Peyer's patch (tissue), 4 donors: ENCODE measurements around the gene DGKH. TPM values are rescaled to one million over a fixed set of nuclear protein-coding genes. Genes with fewer than 3 reads are reported as not detected.
"Not testable (repeated sequence)": the region's sequence is repeated elsewhere in the genome, so short reads cannot be mapped to it uniquely, and the experiment has no call there.

Experiments
- DNase-seq, 3 donors: peaks; one replicate each; pipeline ENCODE4 v3.0.0-alpha.2; 2017 to 2019
- H3K27ac ChIP-seq, 4 donors: fragments of 200-600 bp; sonication (generic); one replicate each; pipeline ENCODE4 v1.5.1; 2016 to 2019
- H3K27me3 ChIP-seq, 2 donors: fragments of 200-600 bp; sonication (generic); one replicate each; pipeline ENCODE4 v1.5.1; 2019
- H3K36me3 ChIP-seq, 3 donors: fragments of 200-600 bp; sonication (generic); one replicate each; pipeline ENCODE4 v1.5.1; 2016 to 2019
- H3K4me1 ChIP-seq, 4 donors: fragments of 200-600 bp; sonication (generic); one replicate each; pipeline ENCODE4 v1.5.1; 2016 to 2019
- H3K4me3 ChIP-seq, 4 donors: fragments of 200-600 bp; sonication (generic); 1 replicate in 3 of 4; 2 replicates in 1 of 4; pipeline ENCODE4 v1.5.1; 2016 to 2019; ENCODE audit warnings: mild to moderate bottlenecking in 1 of 4
- H3K9me3 ChIP-seq, 4 donors: fragments of 200-600 bp; sonication (generic); one replicate each; pipeline ENCODE4 v1.5.1; 2016 to 2019; ENCODE audit warnings: mild to moderate bottlenecking in 1 of 4
- CTCF ChIP-seq, 6 experiments: fragments of 450-650 bp in 4 of 6; fragments of 200-600 bp in 2 of 6; sonication (generic) in 1 of 6; IDR thresholded peaks; one replicate each; pipeline ENCODE4 v1.5.1; 2017 to 2019; ENCODE audit warnings: antibody characterized with exemption in 6 of 6, mild to moderate bottlenecking in 3 of 6, moderate library complexity in 1 of 6
- POLR2A ChIP-seq, 2 donors: fragments of 450-650 bp; IDR thresholded peaks; one replicate each; pipeline ENCODE4 v1.5.1; 2017; ENCODE audit warnings: antibody characterized with exemption in 2 of 2, mild to moderate bottlenecking in 2 of 2, moderate library complexity in 2 of 2
- total RNA-seq, 4 donors: library from RNA; depleted of rRNA; stranded (reverse); fragments of >200 nt; gene quantifications; one replicate each; pipeline ENCODE4 v1.1.0, GENCODE V29; 2016

Gene DGKH
- total RNA-seq, 4 donors from 2014 or later: 9.5 to 30.5 (median 18.8) TPM

GRCh38 chr13:42094516-42095040 is 46.1 kb downstream of the DGKH start:
- TF ChIP-seq POLR2A (IDR thresholded peaks at IDR 0.05) (no peak), CTCF (IDR thresholded peaks at IDR 0.05) (no peak)
- no peaks in the 10 kb centered on the region for H3K9me3 ChIP-seq
- H3K27ac ChIP-seq: no peak overlapping the region
- H3K27me3 ChIP-seq: no peaks in the 10 kb centered on the region
- no peak for DNase-seq
- no peaks in the 10 kb centered on the region for H3K36me3 ChIP-seq
- H3K4me1 ChIP-seq: no peaks in the 10 kb centered on the region
- H3K4me3 ChIP-seq: no peak overlapping the region

- not testable (repeated sequence) for H3K4me1 ChIP-seq, H3K36me3 ChIP-seq, H3K27me3 ChIP-seq, H3K9me3 ChIP-seq, DNase-seq, H3K27ac ChIP-seq, H3K4me3 ChIP-seq
Measured at GRCh38 chr13:42096222-42096621, 47.8 kb downstream of the DGKH start.

- TF ChIP-seq CTCF (IDR thresholded peaks at IDR 0.05) (no peak), POLR2A (IDR thresholded peaks at IDR 0.05) (no peak)
- no peak for DNase-seq
- H3K27me3 ChIP-seq: no peaks in the 10 kb centered on the region
- no peaks in the 10 kb centered on the region for H3K9me3 ChIP-seq
- no peak overlapping the region for H3K4me3 ChIP-seq
- no peak overlapping the region for H3K27ac ChIP-seq
- H3K4me1 ChIP-seq: no peaks in the 10 kb centered on the region
- H3K36me3 ChIP-seq: no peaks in the 10 kb centered on the region
Measured at GRCh38 chr13:42099962-42100675, 51.7 kb downstream of the DGKH start.

GRCh38 chr13:42100960-42101359 is 52.5 kb downstream of the DGKH start:
- no peaks in the 10 kb centered on the region for H3K27me3 ChIP-seq
- no peaks in the 10 kb centered on the region for H3K36me3 ChIP-seq
- H3K9me3 ChIP-seq: no peaks in the 10 kb centered on the region
- H3K4me1 ChIP-seq: no peaks in the 10 kb centered on the region
- TF ChIP-seq POLR2A (IDR thresholded peaks at IDR 0.05) (no peak), CTCF (IDR thresholded peaks at IDR 0.05) (no peak)
- no peak overlapping the region for H3K4me3 ChIP-seq
- no peak overlapping the region for H3K27ac ChIP-seq
- DNase-seq: no peak

- TF ChIP-seq CTCF (IDR thresholded peaks at IDR 0.05): no peak
- TF ChIP-seq POLR2A (IDR thresholded peaks at IDR 0.05): no peak
- no peaks in the 10 kb centered on the region for H3K27me3 ChIP-seq
- no peak overlapping the region for H3K27ac ChIP-seq
- no peak for DNase-seq
- no peaks in the 10 kb centered on the region for H3K4me1 ChIP-seq
- no peaks in the 10 kb centered on the region for H3K9me3 ChIP-seq
- H3K4me3 ChIP-seq: no peak overlapping the region
- no peaks in the 10 kb centered on the region for H3K36me3 ChIP-seq
Measured at GRCh38 chr13:42101821-42102585, 53.6 kb downstream of the DGKH start.
